NB4 (cell line): Measurements from ENCODE around the gene RGS6.

ENCODE experiments used
- DNase-seq: peaks from one replicate; pipeline ENCODE4 v3.0.0; 2010; ENCODE audit warnings: low read depth
- H3K4me3 ChIP-seq: one replicate; pipeline ENCODE4 v1.5.1; 2011; ENCODE audit warnings: mild to moderate bottlenecking, low read depth, low read length, moderate library complexity
- CTCF ChIP-seq: IDR thresholded peaks from one replicate; pipeline ENCODE4 v1.5.1; 2012; ENCODE audit warnings: low read depth, low read length
- MAX ChIP-seq: IDR thresholded peaks from 2 replicates; pipeline ENCODE4 v1.6.1; 2011; ENCODE audit warnings: low read depth, low read length
- MYC ChIP-seq: IDR thresholded peaks from 2 replicates; pipeline ENCODE4 v1.6.1; 2011; ENCODE audit warnings: low read depth, low read length
- POLR2A ChIP-seq: IDR thresholded peaks from 2 replicates; pipeline ENCODE4 v1.6.1; 2011; ENCODE audit warnings: mild to moderate bottlenecking; ENCODE audit not compliant: insufficient read length; ENCODE audit errors: extremely low read depth

RGS6 gene

GRCh38 chr14:72024504-72024903 is 92.3 kb downstream of the RGS6 start:
- H3K4me3 ChIP-seq: no peak overlapping the region
- DNase-seq: no peak
- TF ChIP-seq MYC (no peak), POLR2A (no peak), CTCF (no peak), MAX (no peak)

- H3K4me3 ChIP-seq: no peak overlapping the region
- no peak for DNase-seq
- no peak for TF ChIP-seq POLR2A
- no peak for TF ChIP-seq MYC
- no peak for TF ChIP-seq CTCF
- TF ChIP-seq MAX: no peak
Measured at GRCh38 chr14:72026536-72026935, 94.3 kb downstream of the RGS6 start.

- no peak for DNase-seq
- H3K4me3 ChIP-seq: no peak overlapping the region
- no peak for TF ChIP-seq MAX
- TF ChIP-seq CTCF: no peak
- TF ChIP-seq MYC: no peak
Measured at GRCh38 chr14:72027061-72027460, 94.8 kb downstream of the RGS6 start.

- TF ChIP-seq MAX: no peak
- TF ChIP-seq CTCF: no peak
- TF ChIP-seq MYC: no peak
- TF ChIP-seq POLR2A: no peak
- H3K4me3 ChIP-seq: no peak overlapping the region
- no peak for DNase-seq
Measured at GRCh38 chr14:72033365-72033764, 101.1 kb downstream of the RGS6 start.

GRCh38 chr14:72040528-72040927 is 108.3 kb downstream of the RGS6 start:
- no peak for TF ChIP-seq CTCF
- no peak for TF ChIP-seq MAX
- no peak for DNase-seq
- H3K4me3 ChIP-seq: no peak overlapping the region

GRCh38 chr14:72045271-72045670 is 113.0 kb downstream of the RGS6 start:
- H3K4me3 ChIP-seq: no peak overlapping the region
- TF ChIP-seq POLR2A (no peak), MAX (no peak), MYC (no peak), CTCF (no peak)
- DNase-seq: no peak
